Measurements from ENCODE around the gene GCNA.

- TF ChIP-seq EZH2 (IDR thresholded peaks at IDR 0.05; ENCODE audit: low read length, missing control alignments) (no peak), CTCF (conservative IDR thresholded peaks at IDR 0.05 in 1 of 2, IDR thresholded peaks at IDR 0.05 in 1 of 2; ENCODE audit: low read depth in 1 of 2, low read length in 2 of 2) (no peak)
These were observed 72.2 kb downstream of the GCNA start for GRCh38 chrX:71650333-71650969.
